Natural killer cell (primary cell): Measurements from ENCODE around the gene IGF1R. TPM values are rescaled to one million over a fixed set of nuclear protein-coding genes. Genes with fewer than 3 reads are reported as not detected.

ENCODE experiments used
- ATAC-seq, 3 donors: fragments of 150-1000 bp in 2 of 3; fragments of 200-7000 bp in 1 of 3; cut with Tn5 transposase; 1 replicate in 1 of 3; 2 replicates in 2 of 3; pipeline ENCODE4 v1.10.0; 2021; ENCODE audit warnings: mild to moderate bottlenecking in 2 of 3, moderate library complexity in 2 of 3
- DNase-seq, 2 donors: peaks; one replicate each; pipeline versions ENCODE4 v3.0.0 to v3.0.0-alpha.2; 2013 to 2021; ENCODE audit warnings: mixed read lengths in 1 of 2
- H3K27ac ChIP-seq: one replicate; pipeline ENCODE4 v1.5.1; 2013; ENCODE audit warnings: mild to moderate bottlenecking, low read length
- H3K27me3 ChIP-seq: one replicate; pipeline ENCODE4 v1.6.1; 2013; ENCODE audit warnings: low read length; ENCODE audit not compliant: control insufficient read depth, insufficient read depth
- H3K36me3 ChIP-seq: one replicate; pipeline ENCODE4 v1.6.1; 2013; ENCODE audit warnings: low read length; ENCODE audit not compliant: control insufficient read depth, insufficient read depth
- H3K4me1 ChIP-seq: one replicate; pipeline ENCODE4 v1.6.1; 2013; ENCODE audit warnings: low read length; ENCODE audit not compliant: control insufficient read depth, insufficient read depth
- H3K4me3 ChIP-seq: one replicate; pipeline ENCODE4 v1.5.1; 2013; ENCODE audit warnings: low read length
- H3K9me3 ChIP-seq: one replicate; pipeline ENCODE4 v1.6.1; 2013; ENCODE audit warnings: low read length; ENCODE audit not compliant: control insufficient read depth, insufficient read depth
- H3K27ac Mint-ChIP-seq, 2 donors: one replicate each; pipeline ENCODE4 v1.8.0; 2022; ENCODE audit warnings: mild to moderate bottlenecking in 2 of 2, mixed read lengths in 2 of 2, moderate library complexity in 1 of 2
- H3K27me3 Mint-ChIP-seq, 2 donors: one replicate each; pipeline ENCODE4 v1.8.0; 2022; ENCODE audit warnings: low read depth in 2 of 2, mixed read lengths in 2 of 2
- H3K36me3 Mint-ChIP-seq: one replicate; pipeline ENCODE4 v1.8.0; 2022; ENCODE audit warnings: mixed read lengths
- H3K4me1 Mint-ChIP-seq, 2 donors: one replicate each; pipeline ENCODE4 v1.8.0; 2022; ENCODE audit warnings: mixed read lengths in 2 of 2
- H3K4me3 Mint-ChIP-seq: one replicate; pipeline ENCODE4 v1.8.0; 2022; ENCODE audit warnings: mild to moderate bottlenecking, moderate library complexity, mixed read lengths
- H3K9me3 Mint-ChIP-seq, 2 donors: one replicate each; pipeline ENCODE4 v1.8.0; 2022; ENCODE audit warnings: mixed read lengths in 2 of 2
- CTCF ChIP-seq: fragments of 200-600 bp; IDR thresholded peaks from one replicate; pipeline ENCODE4 v1.8.0; 2022; ENCODE audit warnings: antibody characterized with exemption
- WGBS: methylation state at CpG from one replicate; pipeline ENCODE4 v1.1.7; 2013; ENCODE audit warnings: missing lambda C conversion rate; ENCODE audit not compliant: insufficient coverage; 5-methylcytosine and 5-hydroxymethylcytosine counted together
- intact Hi-C: fragments of 100-400 bp; cut with micrococcal nuclease; formaldehyde crosslinking; loops from one replicate; pipeline ENCODE4 v1.14.2; 2022
- total RNA-seq, 4 donors: library from RNA; stranded (reverse); fragments of 120-200 nt in 1 of 4; gene quantifications; one replicate each; pipeline versions ENCODE4 v1.2.3 to v1.2.4, GENCODE V29; 2013 to 2022

The IGF1R gene
- total RNA-seq, 3 donors from 2014 or later (not counting 1 experiment from before 2014, with no cell fraction given), result 47.3 to 50.7 (median 49.0) TPM

- H3K4me3 ChIP-seq, result no peak overlapping the region
- ATAC-seq (no peak), DNase-seq (no peak)
- no peaks in the 10 kb centered on the region for H3K27me3 Mint-ChIP-seq
- peaks cover 0 to 19% of the 10 kb centered on the region in 2 donors for H3K4me1 Mint-ChIP-seq
- no peaks in the 10 kb centered on the region for H3K36me3 ChIP-seq
- no peaks in the 10 kb centered on the region for H3K4me1 ChIP-seq
- no peaks in the 10 kb centered on the region for H3K27me3 ChIP-seq
- H3K9me3 Mint-ChIP-seq, result no peaks in the 10 kb centered on the region
- H3K27ac ChIP-seq, result no peak overlapping the region
- WGBS, result 96% methylated on average over 31 of the region's 31 CpGs
- H3K9me3 ChIP-seq, result no peaks in the 10 kb centered on the region
- no peak for TF ChIP-seq CTCF
- H3K27ac Mint-ChIP-seq, result no peak overlapping the region
- intact Hi-C loops, result no loop called here
- H3K36me3 Mint-ChIP-seq, result no peaks in the 10 kb centered on the region
- no peak overlapping the region for H3K4me3 Mint-ChIP-seq
Measured at GRCh38 chr15:98891301-98891700, 243.0 kb downstream of the IGF1R start.

- Mint-ChIP-seq H3K36me3 (no peaks in the 10 kb centered on the region), H3K9me3 (no peaks in the 10 kb centered on the region), H3K4me3 (no peak overlapping the region), H3K27me3 (no peaks in the 10 kb centered on the region), H3K27ac (no peak overlapping the region), H3K4me1 (peaks cover 0 to 6% of the 10 kb centered on the region in 2 donors)
- H3K27me3 ChIP-seq, result no peaks in the 10 kb centered on the region
- intact Hi-C loops, result no loop called here
- H3K4me3 ChIP-seq, result no peak overlapping the region
- H3K27ac ChIP-seq, result no peak overlapping the region
- ATAC-seq (no peak), DNase-seq (no peak)
- H3K36me3 ChIP-seq, result no peaks in the 10 kb centered on the region
- 86% methylated on average over 6 of the region's 6 CpGs for WGBS
- no peak for TF ChIP-seq CTCF
- no peaks in the 10 kb centered on the region for H3K9me3 ChIP-seq
- no peaks in the 10 kb centered on the region for H3K4me1 ChIP-seq
Measured at GRCh38 chr15:98893401-98893800, 245.1 kb downstream of the IGF1R start.

GRCh38 chr15:98894312-98894711 is 246.0 kb downstream of the IGF1R start:
- TF ChIP-seq CTCF, result no peak
- DNase-seq, result no peak
- Histone ChIP-seq H3K36me3 (no peaks in the 10 kb centered on the region), H3K9me3 (no peaks in the 10 kb centered on the region), H3K4me3 (no peak overlapping the region), H3K27ac (no peak overlapping the region), H3K4me1 (no peaks in the 10 kb centered on the region), H3K27me3 (no peaks in the 10 kb centered on the region)
- intact Hi-C loops, result no loop called here
- no peak overlapping the region for H3K4me3 Mint-ChIP-seq
- no peaks in the 10 kb centered on the region for H3K9me3 Mint-ChIP-seq
- H3K27me3 Mint-ChIP-seq, result no peaks in the 10 kb centered on the region
- no peak for ATAC-seq
- 98% methylated on average over 3 of the region's 4 CpGs for WGBS
- H3K4me1 Mint-ChIP-seq, result no peaks in the 10 kb centered on the region
- H3K27ac Mint-ChIP-seq, result no peak overlapping the region
- H3K36me3 Mint-ChIP-seq, result no peaks in the 10 kb centered on the region

GRCh38 chr15:98896002-98896721 is 247.8 kb downstream of the IGF1R start:
- ATAC-seq, result no peak
- intact Hi-C loops, result no loop called here
- no peaks in the 10 kb centered on the region for H3K9me3 Mint-ChIP-seq
- no peak overlapping the region for H3K4me3 Mint-ChIP-seq
- H3K27me3 Mint-ChIP-seq, result no peaks in the 10 kb centered on the region
- H3K27ac Mint-ChIP-seq, result no peak overlapping the region
- no peaks in the 10 kb centered on the region for H3K36me3 Mint-ChIP-seq
- H3K36me3 ChIP-seq, result no peaks in the 10 kb centered on the region
- no peak for TF ChIP-seq CTCF
- no peaks in the 10 kb centered on the region for H3K27me3 ChIP-seq
- DNase-seq, result no peak
- no peaks in the 10 kb centered on the region for H3K4me1 Mint-ChIP-seq
- 89% methylated on average over 5 of the region's 5 CpGs for WGBS
- H3K9me3 ChIP-seq, result no peaks in the 10 kb centered on the region
- H3K4me1 ChIP-seq, result no peaks in the 10 kb centered on the region
- no peak overlapping the region for H3K4me3 ChIP-seq
- H3K27ac ChIP-seq, result no peak overlapping the region
